ENCODE results near the gene C2CD2.

C2CD2 gene

GRCh38 chr21:41850085-41850484, 103.7 kb downstream of the C2CD2 start:
- TF ChIP-seq EZH2phosphoT487 (IDR thresholded peaks at IDR 0.05; ENCODE audit: low read depth) (no peak), CTCF (IDR thresholded peaks at IDR 0.05; ENCODE audit: low read depth, low read length) (no peak)
- no peaks in the 10 kb centered on the region for H3K9me3 ChIP-seq (ENCODE audit: insufficient read depth, low read length)
- H3K4me2 ChIP-seq (ENCODE audit: low read length), result no peak overlapping the region

GRCh38 chr21:41848958-41849580, 104.7 kb downstream of the C2CD2 start:
- Histone ChIP-seq H3K27me3 (ENCODE audit: low read depth, low read length) (no peaks in the 10 kb centered on the region), H3K36me3 (replicated peaks; ENCODE audit: low read depth, low read length) (no peaks in the 10 kb centered on the region), H3K9me3 (ENCODE audit: insufficient read depth, low read length) (no peaks in the 10 kb centered on the region), H3K9ac (ENCODE audit: low read length) (no peak overlapping the region), H3K79me2 (ENCODE audit: low read length) (no peaks in the 10 kb centered on the region), H2AFZ (ENCODE audit: low read depth, low read length) (no peak overlapping the region), H3K27ac (ENCODE audit: low read length) (no peak overlapping the region), H3K4me3 (ENCODE audit: low read length) (no peak overlapping the region), H3K4me1 (ENCODE audit: low read length) (no peaks in the 10 kb centered on the region), H3K4me2 (ENCODE audit: low read length) (no peak overlapping the region), H4K20me1 (ENCODE audit: insufficient read depth, low read length) (no peaks in the 10 kb centered on the region)
- TF ChIP-seq CTCF (IDR thresholded peaks at IDR 0.05; ENCODE audit: low read depth, low read length) (no peak), EZH2phosphoT487 (IDR thresholded peaks at IDR 0.05; ENCODE audit: low read depth) (no peak)

More at GRCh38 chr21:41850085-41850484, 103.7 kb downstream of the C2CD2 start:
- Histone ChIP-seq H3K9ac (ENCODE audit: low read length) (no peak overlapping the region), H3K4me3 (ENCODE audit: low read length) (no peak overlapping the region), H3K4me1 (ENCODE audit: low read length) (no peaks in the 10 kb centered on the region), H3K79me2 (ENCODE audit: low read length) (no peaks in the 10 kb centered on the region), H3K36me3 (replicated peaks; ENCODE audit: low read depth, low read length) (no peaks in the 10 kb centered on the region), H4K20me1 (ENCODE audit: insufficient read depth, low read length) (no peaks in the 10 kb centered on the region), H3K27me3 (ENCODE audit: low read depth, low read length) (no peaks in the 10 kb centered on the region), H2AFZ (ENCODE audit: low read depth, low read length) (no peak overlapping the region), H3K27ac (ENCODE audit: low read length) (no peak overlapping the region)

- H3K27ac ChIP-seq (ENCODE audit: low read length), result no peak overlapping the region
- H3K36me3 ChIP-seq (replicated peaks; ENCODE audit: low read depth, low read length), result no peaks in the 10 kb centered on the region
- H2AFZ ChIP-seq (ENCODE audit: low read depth, low read length), result no peak overlapping the region
- H3K4me1 ChIP-seq (ENCODE audit: low read length), result no peaks in the 10 kb centered on the region
- no peaks in the 10 kb centered on the region for H3K9me3 ChIP-seq (ENCODE audit: insufficient read depth, low read length)
- H3K79me2 ChIP-seq (ENCODE audit: low read length), result no peaks in the 10 kb centered on the region
- H3K4me2 ChIP-seq (ENCODE audit: low read length), result no peak overlapping the region
- no peak overlapping the region for H3K9ac ChIP-seq (ENCODE audit: low read length)
- H3K4me3 ChIP-seq (ENCODE audit: low read length), result no peak overlapping the region
- no peak for TF ChIP-seq EZH2phosphoT487 (IDR thresholded peaks at IDR 0.05; ENCODE audit: low read depth)
- no peak for TF ChIP-seq CTCF (IDR thresholded peaks at IDR 0.05; ENCODE audit: low read depth, low read length)
- H4K20me1 ChIP-seq (ENCODE audit: insufficient read depth, low read length), result no peaks in the 10 kb centered on the region
- no peaks in the 10 kb centered on the region for H3K27me3 ChIP-seq (ENCODE audit: low read depth, low read length)
Measured at GRCh38 chr21:41848533-41848932, 105.3 kb downstream of the C2CD2 start.

GRCh38 chr21:41847066-41847804, 106.6 kb downstream of the C2CD2 start:
- Histone ChIP-seq H3K27ac (ENCODE audit: low read length) (no peak overlapping the region), H3K36me3 (replicated peaks; ENCODE audit: low read depth, low read length) (no peaks in the 10 kb centered on the region), H3K27me3 (ENCODE audit: low read depth, low read length) (no peaks in the 10 kb centered on the region), H3K79me2 (ENCODE audit: low read length) (no peaks in the 10 kb centered on the region), H3K4me2 (ENCODE audit: low read length) (no peak overlapping the region), H3K9me3 (ENCODE audit: insufficient read depth, low read length) (no peaks in the 10 kb centered on the region), H3K4me3 (ENCODE audit: low read length) (no peak overlapping the region), H4K20me1 (ENCODE audit: insufficient read depth, low read length) (no peaks in the 10 kb centered on the region), H3K4me1 (ENCODE audit: low read length) (no peaks in the 10 kb centered on the region), H3K9ac (ENCODE audit: low read length) (no peak overlapping the region), H2AFZ (ENCODE audit: low read depth, low read length) (no peak overlapping the region)
- TF ChIP-seq CTCF (IDR thresholded peaks at IDR 0.05; ENCODE audit: low read depth, low read length) (no peak), EZH2phosphoT487 (IDR thresholded peaks at IDR 0.05; ENCODE audit: low read depth) (no peak)
